B cell (primary cell): ENCODE results near the gene TRPC1.

ENCODE experiments used
- CTCF ChIP-seq: fragments of 200-600 bp; IDR thresholded peaks from one replicate; pipeline ENCODE4 v1.8.0; 2022; ENCODE audit warnings: antibody characterized with exemption, mild to moderate bottlenecking
- EZH2 ChIP-seq: IDR thresholded peaks from 2 replicates; pipeline ENCODE4 v1.6.1; 2012; ENCODE audit warnings: borderline replicate concordance, low read depth, mild to moderate bottlenecking, moderate library complexity, low read length; ENCODE audit not compliant: insufficient read depth, poor library complexity, severe bottlenecking

- no peak for TF ChIP-seq CTCF
- no peak for TF ChIP-seq EZH2
These were observed 77.9 kb downstream of the TRPC1 start for GRCh38 chr3:142801746-142802145.
